Psoas muscle (tissue), 8 donors: ENCODE measurements around the gene RUFY1. TPM values are rescaled to one million over a fixed set of nuclear protein-coding genes. Genes with fewer than 3 reads are reported as not detected.

ENCODE experiments used
- ATAC-seq, 4 donors: fragments of 200-7000 bp; cut with Tn5 transposase; one replicate each; pipeline ENCODE4 v1.9.1; 2020; ENCODE audit warnings: moderate library complexity in 3 of 4, mild to moderate bottlenecking in 2 of 4
- DNase-seq, 2 donors: peaks; one replicate each; pipeline ENCODE4 v3.0.0-alpha.2; 2020
- H3K27ac ChIP-seq: fragments of 200-600 bp; one replicate; pipeline ENCODE4 v1.8.0; 2022
- H3K27me3 ChIP-seq, 3 donors: fragments of 200-600 bp in 1 of 3; one replicate each; pipeline versions ENCODE4 v1.6.1 to v1.8.0; 2013 to 2022; ENCODE audit warnings: low read length in 2 of 3, mild to moderate bottlenecking in 2 of 3, moderate library complexity in 1 of 3; ENCODE audit not compliant: insufficient read depth in 3 of 3
- H3K36me3 ChIP-seq, 2 donors: fragments of 200-600 bp in 1 of 2; one replicate each; pipeline versions ENCODE4 v1.6.1 to v1.8.0; 2013 to 2022; ENCODE audit warnings: low read depth in 1 of 2, mild to moderate bottlenecking in 1 of 2, moderate library complexity in 1 of 2; ENCODE audit not compliant: insufficient read depth in 1 of 2
- H3K4me1 ChIP-seq: fragments of 200-600 bp; one replicate; pipeline ENCODE4 v1.8.0; 2022
- H3K4me3 ChIP-seq: fragments of 200-600 bp; one replicate; pipeline ENCODE4 v1.8.0; 2022; ENCODE audit warnings: mild to moderate bottlenecking
- H3K9me3 ChIP-seq: fragments of 200-600 bp; one replicate; pipeline ENCODE4 v1.8.0; 2022
- WGBS, 3 donors: extraction: QIAGEN DNeasy Blood & Tissue Kit; methylation state at CpG; one replicate each; pipeline versions ENCODE4 v1.1.6 to v1.1.7; 2013; 5-methylcytosine and 5-hydroxymethylcytosine counted together
- intact Hi-C, 2 donors: fragments of 100-400 bp; cut with DNase I; formaldehyde crosslinking; loops; one replicate each; pipeline versions ENCODE4 v1.11.0 to v1.14.2; 2022
- polyA plus RNA-seq, 3 donors: library from polyadenylated mRNA; stranded (reverse); fragments of 200-250 nt; gene quantifications; one replicate each; pipeline ENCODE4 v1.2.3, GENCODE V29; 2013
- total RNA-seq, 4 donors: library from RNA; stranded (reverse); fragmentation: NEBNext Ultra II Directional in 2 of 4; extraction: Animal tissue kit (Norgen Biotek cat#: 25700) in 2 of 4; gene quantifications; one replicate each; pipeline versions ENCODE4 v1.2.1 to v1.2.4, GENCODE V29; 2021 to 2023
- TF ChIP-seq, protein P1 (sequence below): fragments of 200-600 bp; IDR thresholded peaks from one replicate; pipeline ENCODE4 v1.8.0; 2022; ENCODE audit warnings: antibody characterized with exemption
- donor health status: healthy with polysubstance abuse.
- donor health status: DM: no; HTN: no; CAD: no; lungs with moderate emphysema.
- donor health status: Bipolar disorder and iron deficiency.
- donor health status: healthy.
- donor health status: DM: yes; HTN: yes; CAD: no.
- donor health status: DM: no; HTN: no; CAD: no.
- donor health status: DM: no; HTN: no; CAD: no.
- donor health status: DM: yes; HTN: yes; CAD: no.

The RUFY1 gene
- total and polyA plus RNA-seq, 7 donors: 17.9 to 26.3 (median 22.8) TPM

DNA sequence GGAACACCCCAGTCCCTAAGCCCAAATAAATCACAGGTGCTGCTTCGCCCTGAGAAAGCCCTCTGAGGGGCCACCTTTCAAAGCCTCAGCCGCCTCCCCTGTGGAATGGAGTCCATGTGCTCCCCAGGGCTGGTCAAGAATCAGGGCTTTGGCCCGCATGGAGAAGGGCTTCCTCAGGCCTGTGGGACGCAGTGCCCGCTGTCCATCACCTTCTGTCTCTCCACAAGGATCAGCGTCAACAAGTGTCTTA, 56.5 kb downstream of the RUFY1 start:
- Histone ChIP-seq H3K27ac (peak overlapping the region; percentile 67), H3K27me3 (no peaks in the 10 kb centered on the region), H3K36me3 (peaks cover 3 to 98% of the 10 kb centered on the region in 2 donors), H3K4me1 (peaks cover 47% of the 10 kb centered on the region), H3K9me3 (no peaks in the 10 kb centered on the region), H3K4me3 (no peak overlapping the region)
- WGBS, 3 donors: 55 to 87% (median 65%) methylated on average over 6 of the region's 6 CpGs
- intact Hi-C loops: no loop called here
- TF ChIP-seq, protein P1, sequence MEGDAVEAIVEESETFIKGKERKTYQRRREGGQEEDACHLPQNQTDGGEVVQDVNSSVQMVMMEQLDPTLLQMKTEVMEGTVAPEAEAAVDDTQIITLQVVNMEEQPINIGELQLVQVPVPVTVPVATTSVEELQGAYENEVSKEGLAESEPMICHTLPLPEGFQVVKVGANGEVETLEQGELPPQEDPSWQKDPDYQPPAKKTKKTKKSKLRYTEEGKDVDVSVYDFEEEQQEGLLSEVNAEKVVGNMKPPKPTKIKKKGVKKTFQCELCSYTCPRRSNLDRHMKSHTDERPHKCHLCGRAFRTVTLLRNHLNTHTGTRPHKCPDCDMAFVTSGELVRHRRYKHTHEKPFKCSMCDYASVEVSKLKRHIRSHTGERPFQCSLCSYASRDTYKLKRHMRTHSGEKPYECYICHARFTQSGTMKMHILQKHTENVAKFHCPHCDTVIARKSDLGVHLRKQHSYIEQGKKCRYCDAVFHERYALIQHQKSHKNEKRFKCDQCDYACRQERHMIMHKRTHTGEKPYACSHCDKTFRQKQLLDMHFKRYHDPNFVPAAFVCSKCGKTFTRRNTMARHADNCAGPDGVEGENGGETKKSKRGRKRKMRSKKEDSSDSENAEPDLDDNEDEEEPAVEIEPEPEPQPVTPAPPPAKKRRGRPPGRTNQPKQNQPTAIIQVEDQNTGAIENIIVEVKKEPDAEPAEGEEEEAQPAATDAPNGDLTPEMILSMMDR: no peak
- DNase-seq (peak in 1 of 2 donors; percentile 56), ATAC-seq (peak in 3 of 4 donors; percentile 1 to 10 (median 3))

GRCh38 chr5:179607160-179607931, 57.0 kb downstream of the RUFY1 start:
- no peak overlapping the region for H3K4me3 ChIP-seq
- DNase-seq (peak; percentile 60 to 85), ATAC-seq (peak; percentile 28 to 63 (median 56))
- H3K9me3 ChIP-seq: no peaks in the 10 kb centered on the region
- peaks cover 50% of the 10 kb centered on the region for H3K4me1 ChIP-seq
- WGBS, 3 donors: 32 to 44% (median 36%) methylated on average over 19 of the region's 19 CpGs
- intact Hi-C loops: no loop called here
- TF ChIP-seq, protein P1: no peak
- peak overlapping the region; percentile 67 for H3K27ac ChIP-seq
- peaks cover 3 to 96% of the 10 kb centered on the region in 2 donors for H3K36me3 ChIP-seq
- no peaks in the 10 kb centered on the region for H3K27me3 ChIP-seq

GRCh38 chr5:179608131-179608581, 57.8 kb downstream of the RUFY1 start:
- Histone ChIP-seq H3K4me3 (no peak overlapping the region), H3K27ac (peak overlapping the region; percentile 67), H3K36me3 (peaks cover 10 to 96% of the 10 kb centered on the region in 2 donors), H3K9me3 (no peaks in the 10 kb centered on the region), H3K4me1 (peaks cover 50% of the 10 kb centered on the region), H3K27me3 (no peaks in the 10 kb centered on the region)
- TF ChIP-seq, protein P1: no peak
- ATAC-seq (no peak), DNase-seq (no peak)
- WGBS, 3 donors: 51 to 63% (median 60%) methylated on average over 5 of the region's 5 CpGs
- intact Hi-C loops: no loop called here

GRCh38 chr5:179609834-179610108, 59.4 kb downstream of the RUFY1 start:
- Histone ChIP-seq H3K27ac (peak overlapping the region; percentile 53), H3K27me3 (no peaks in the 10 kb centered on the region), H3K4me3 (no peak overlapping the region), H3K9me3 (no peaks in the 10 kb centered on the region), H3K36me3 (peaks cover 16 to 97% of the 10 kb centered on the region in 2 donors), H3K4me1 (peaks cover 50% of the 10 kb centered on the region)
- TF ChIP-seq, protein P1: no peak
- intact Hi-C loops: loop anchor here in 1 of 2 donors (1.0 kb wide), 1 partner anchor 13 kb away; no protein-coding TSS in a partner anchor
- ATAC-seq (no peak), DNase-seq (no peak)
- WGBS, 3 donors: 74 to 75% (median 74%) methylated on average over 8 of the region's 8 CpGs
